HepG2 (cell line): ENCODE data around the gene TTLL4. TPM values are rescaled to one million over a fixed set of nuclear protein-coding genes. Genes with fewer than 3 reads are reported as not detected.
A peak's percentile ranks its signal among the peaks of the same experiment; 100 is the strongest.

Experiments used
- BORCS8-MEF2B ChIP-seq: sonication (generic); formaldehyde crosslinking; IDR thresholded peaks from 2 replicates; pipeline ENCODE4 v1.8.0; 2022; ENCODE audit warnings: mild to moderate bottlenecking, missing genetic modification reagents
- CEBPB ChIP-seq: IDR thresholded peaks from 2 replicates; pipeline ENCODE4 v1.6.1; 2011; ENCODE audit warnings: low read depth, low read length, improper control_type of control experiment, borderline replicate concordance
- FUBP1 ChIP-seq: sonication (generic); formaldehyde crosslinking; IDR thresholded peaks from 2 replicates; pipeline ENCODE4 v1.5.1; 2020; ENCODE audit warnings: missing genetic modification reagents, mild to moderate bottlenecking, borderline replicate concordance
- GLMP ChIP-seq: sonication (generic); formaldehyde crosslinking; IDR thresholded peaks from 2 replicates; pipeline ENCODE4 v1.9.0; 2021; ENCODE audit warnings: missing genetic modification reagents, mild to moderate bottlenecking, borderline replicate concordance
- HOXA5 ChIP-seq: sonication (generic); formaldehyde crosslinking; IDR thresholded peaks from 2 replicates; pipeline ENCODE4 v1.4.0; 2020; ENCODE audit warnings: missing genetic modification reagents
- IRF9 ChIP-seq: sonication (generic); formaldehyde crosslinking; IDR thresholded peaks from 2 replicates; pipeline ENCODE4 v1.8.0; 2022; ENCODE audit warnings: missing genetic modification reagents, mild to moderate bottlenecking, borderline replicate concordance
- MIER3 ChIP-seq: IDR thresholded peaks from 2 replicates; pipeline ENCODE4 v1.6.1; 2016; ENCODE audit warnings: missing compliant biosample characterization, borderline replicate concordance
- NKX3-1 ChIP-seq: sonication (generic); formaldehyde crosslinking; IDR thresholded peaks from 2 replicates; pipeline ENCODE4 v1.5.0; 2020; ENCODE audit warnings: missing genetic modification reagents
- THAP11 ChIP-seq: IDR thresholded peaks from 2 replicates; pipeline ENCODE4 v1.6.1; 2016; ENCODE audit warnings: missing biosample characterization, missing genetic modification reagents
- TOPORS ChIP-seq: sonication (generic); formaldehyde crosslinking; IDR thresholded peaks from 2 replicates; pipeline ENCODE4 v1.8.0; 2023; ENCODE audit warnings: mild to moderate bottlenecking, missing genetic modification reagents
- ZBTB7B ChIP-seq: sonication (generic); formaldehyde crosslinking; IDR thresholded peaks from 2 replicates; pipeline ENCODE4 v1.4.0; 2020; ENCODE audit warnings: missing genetic modification reagents
- ZEB1 ChIP-seq: IDR thresholded peaks from 2 replicates; pipeline ENCODE4 v1.6.1; 2012; ENCODE audit warnings: mild to moderate bottlenecking, low read depth, inconsistent platforms; ENCODE audit not compliant: insufficient replicate concordance
- ZNF383 ChIP-seq: sonication (generic); formaldehyde crosslinking; IDR thresholded peaks from 2 replicates; pipeline ENCODE4 v1.4.0; 2020; ENCODE audit warnings: missing genetic modification reagents, mild to moderate bottlenecking, borderline replicate concordance
- ZNF460 ChIP-seq: sonication (generic); formaldehyde crosslinking; IDR thresholded peaks from 2 replicates; pipeline ENCODE4 v1.5.1; 2020; ENCODE audit warnings: missing genetic modification reagents, mild to moderate bottlenecking, borderline replicate concordance
- ZNF468 ChIP-seq: sonication (generic); formaldehyde crosslinking; IDR thresholded peaks from 2 replicates; pipeline ENCODE4 v1.8.0; 2022; ENCODE audit warnings: mild to moderate bottlenecking, moderate library complexity, missing genetic modification reagents
- ZNF513 ChIP-seq: sonication (generic); formaldehyde crosslinking; conservative IDR thresholded peaks from 2 replicates; pipeline ENCODE4 v1.5.0; 2020; ENCODE audit warnings: missing genetic modification reagents
- ZNF558 ChIP-seq: sonication (generic); formaldehyde crosslinking; IDR thresholded peaks from 2 replicates; pipeline ENCODE4 v1.9.0; 2022; ENCODE audit warnings: mild to moderate bottlenecking, missing genetic modification reagents, borderline replicate concordance
- ZNF564 ChIP-seq: sonication (generic); formaldehyde crosslinking; IDR thresholded peaks from 2 replicates; pipeline ENCODE4 v1.8.1; 2023; ENCODE audit warnings: mild to moderate bottlenecking, missing genetic modification reagents
- ZNF691 ChIP-seq: sonication (generic); formaldehyde crosslinking; IDR thresholded peaks from 2 replicates; pipeline ENCODE4 v1.4.0; 2020; ENCODE audit warnings: missing genetic modification reagents, low read depth, mild to moderate bottlenecking, borderline replicate concordance
- ZNF747 ChIP-seq: sonication (generic); formaldehyde crosslinking; IDR thresholded peaks from 2 replicates; pipeline ENCODE4 v1.8.1; 2023; ENCODE audit warnings: missing genetic modification reagents, mild to moderate bottlenecking, borderline replicate concordance
- ZSCAN21 ChIP-seq: sonication (generic); formaldehyde crosslinking; IDR thresholded peaks from 2 replicates; pipeline ENCODE4 v1.8.0; 2022; ENCODE audit warnings: mild to moderate bottlenecking, missing genetic modification reagents, moderate library complexity, borderline replicate concordance
- ZSCAN25 ChIP-seq: sonication (generic); formaldehyde crosslinking; IDR thresholded peaks from 2 replicates; pipeline ENCODE4 v1.8.0; 2022; ENCODE audit warnings: mild to moderate bottlenecking, missing genetic modification reagents
- polyA plus RNA-seq, 8 experiments: library from polyadenylated mRNA; depleted of rRNA in 3 of 8; stranded (reverse) in 7 of 8; unstranded in 1 of 8; fragments of >200 nt; fragmentation: Illumina TruSeq in 4 of 8; extraction: Trizol in 4 of 8; gene quantifications; 2 replicates each; pipeline versions ENCODE4 v1.2.1 to v1.2.3, GENCODE V29; 2011 to 2016; ENCODE audit warnings: low read depth in 4 of 8, missing spikeins in 1 of 8, mixed read lengths in 1 of 8; ENCODE audit not compliant: insufficient read depth in 1 of 8
- total RNA-seq, 5 experiments: library from RNA; depleted of rRNA; stranded (reverse); fragments of >200 nt; fragmentation: Illumina TruSeq; extraction: Trizol; gene quantifications; 2 replicates each; pipeline ENCODE4 v1.2.3, GENCODE V29; 2016; ENCODE audit warnings: low read depth in 1 of 5

TTLL4 gene
- total and polyA plus RNA-seq, 2 of the 13 experiments (the other 11 are each of a cell fraction or from before 2014, with no cell fraction given) = 77.5 to 84.6 TPM

- TF ChIP-seq ZSCAN25 (CRISPR knock-in tag) (peak; percentile 80), ZNF460 (CRISPR knock-in tag) (no peak), ZBTB7B (CRISPR knock-in tag) (peak; percentile 77), HOXA5 (CRISPR knock-in tag) (peak; percentile 91), ZNF558 (peak; percentile 64; the same call in 1 of the 2 replicates), MIER3 (peak; percentile 81; the same call in 1 of the 2 replicates), ZNF747 (CRISPR knock-in tag) (peak; percentile 96), CEBPB (no peak), ZSCAN21 (CRISPR knock-in tag) (peak; percentile 88; the same call in 1 of the 2 replicates), THAP11 (peak; percentile 98), ZNF691 (peak; percentile 98), BORCS8-MEF2B (CRISPR knock-in tag) (peak; percentile 90), FUBP1 (CRISPR knock-in tag) (no peak), NKX3-1 (peak; percentile 87), TOPORS (CRISPR knock-in tag) (peak; percentile 93; the same call in 1 of the 2 replicates), ZNF564 (peak; percentile 97), GLMP (CRISPR knock-in tag) (no peak; the same call in 1 of the 2 replicates), ZNF468 (CRISPR knock-in tag) (no peak), ZNF383 (peak; percentile 82), ZNF513 (no peak), ZEB1 (no peak), IRF9 (CRISPR knock-in tag) (peak; percentile 100)
Observed at GRCh38 chr2:218710687-218711549, at the start of gene TTLL4 (continued).
